Neural progenitor cell (in vitro differentiated cells): Measurements from ENCODE around the gene GFOD2. TPM values are rescaled to one million over a fixed set of nuclear protein-coding genes. Genes with fewer than 3 reads are reported as not detected.

Source experiments
- DNase-seq: peaks from one replicate; pipeline ENCODE4 v3.0.0-alpha.2; 2016; ENCODE audit warnings: low spot score
- H2AFZ ChIP-seq: fragments of 200-600 bp; sonication (generic); replicated peaks from 2 replicates; pipeline ENCODE4 v1.6.1; 2016; ENCODE audit warnings: antibody characterized with exemption
- H3F3A ChIP-seq: fragments of 200-600 bp; sonication (generic); 2 replicates; pipeline ENCODE4 v1.6.1; 2016; ENCODE audit warnings: antibody characterized with exemption, low read depth
- H3K27ac ChIP-seq: fragments of 200-600 bp; sonication (generic); 2 replicates; pipeline ENCODE4 v1.5.1; 2016; ENCODE audit warnings: mild to moderate bottlenecking
- H3K27me3 ChIP-seq: fragments of 200-600 bp; sonication (generic); 2 replicates; pipeline ENCODE4 v1.6.1; 2016; ENCODE audit warnings: mild to moderate bottlenecking, moderate library complexity
- H3K36me3 ChIP-seq: fragments of 200-600 bp; sonication (generic); 2 replicates; pipeline ENCODE4 v1.5.1; 2016
- H3K4me1 ChIP-seq: fragments of 200-600 bp; sonication (generic); 2 replicates; pipeline ENCODE4 v1.6.1; 2016; ENCODE audit warnings: mixed run types
- H3K4me2 ChIP-seq: fragments of 200-600 bp; sonication (generic); 2 replicates; pipeline ENCODE4 v1.6.1; 2016
- H3K4me3 ChIP-seq: fragments of 200-600 bp; sonication (generic); 2 replicates; pipeline ENCODE4 v1.5.1; 2016
- H3K79me2 ChIP-seq: fragments of 200-600 bp; sonication (generic); 2 replicates; pipeline ENCODE4 v1.6.1; 2016; ENCODE audit warnings: low read depth
- H3K9ac ChIP-seq: fragments of 200-600 bp; sonication (generic); 2 replicates; pipeline ENCODE4 v1.6.1; 2016
- H3K9me3 ChIP-seq: fragments of 200-600 bp; sonication (generic); 2 replicates; pipeline ENCODE4 v1.5.1; 2016; ENCODE audit warnings: low read depth
- H4K20me1 ChIP-seq: fragments of 200-600 bp; sonication (generic); 2 replicates; pipeline ENCODE4 v1.6.1; 2016; ENCODE audit warnings: low read depth
- H3K27ac Mint-ChIP-seq: 3 replicates; pipeline ENCODE4 v1.8.0; 2021; ENCODE audit warnings: mixed read lengths
- H3K27me3 Mint-ChIP-seq: 2 replicates; pipeline ENCODE4 v1.8.0; 2022; ENCODE audit warnings: low read depth, mild to moderate bottlenecking, inconsistent platforms, moderate library complexity, mixed read lengths; ENCODE audit not compliant: insufficient read depth
- H3K36me3 Mint-ChIP-seq: 3 replicates; pipeline ENCODE4 v1.8.0; 2021; ENCODE audit warnings: mixed read lengths
- H3K4me1 Mint-ChIP-seq: 3 replicates; pipeline ENCODE4 v1.8.0; 2021; ENCODE audit warnings: mixed read lengths
- H3K4me3 Mint-ChIP-seq: 3 replicates; pipeline ENCODE4 v1.8.0; 2021; ENCODE audit warnings: mild to moderate bottlenecking, moderate library complexity, mixed read lengths
- H3K9me3 Mint-ChIP-seq: 3 replicates; pipeline ENCODE4 v1.8.0; 2020; ENCODE audit warnings: mixed read lengths
- EZH2 ChIP-seq: fragments of 200-600 bp; sonication (generic); IDR thresholded peaks from 2 replicates; pipeline ENCODE4 v1.6.1; 2017; ENCODE audit warnings: antibody characterized with exemption, mild to moderate bottlenecking, moderate library complexity
- EZH2phosphoT487 ChIP-seq: fragments of 200-600 bp; sonication (generic); IDR thresholded peaks from 2 replicates; pipeline ENCODE4 v1.6.1; 2017; ENCODE audit warnings: antibody characterized with exemption
- total RNA-seq: library from RNA; depleted of rRNA; stranded (reverse); fragments of >200 nt; gene quantifications from 2 replicates; pipeline ENCODE4 v1.2.3, GENCODE V29; 2015; ENCODE audit warnings: low replicate concordance
- TF ChIP-seq, protein P1 (sequence below): fragments of 200-600 bp; sonication (generic); IDR thresholded peaks from 2 replicates; pipeline ENCODE4 v1.5.1; 2017; ENCODE audit warnings: antibody characterized with exemption, mild to moderate bottlenecking

Gene GFOD2
- total RNA-seq, 1 donor from 2014 or later, result 13.2 TPM

- Mint-ChIP-seq H3K9me3 (no peaks in the 10 kb centered on the region), H3K4me1 (peaks cover 31% of the 10 kb centered on the region), H3K27ac (peak overlapping the region; percentile 72), H3K36me3 (peaks cover 10% of the 10 kb centered on the region), H3K27me3 (peaks cover 7% of the 10 kb centered on the region), H3K4me3 (peak overlapping the region; percentile 45)
- TF ChIP-seq EZH2phosphoT487 (no peak), EZH2 (no peak)
- TF ChIP-seq, protein P1, sequence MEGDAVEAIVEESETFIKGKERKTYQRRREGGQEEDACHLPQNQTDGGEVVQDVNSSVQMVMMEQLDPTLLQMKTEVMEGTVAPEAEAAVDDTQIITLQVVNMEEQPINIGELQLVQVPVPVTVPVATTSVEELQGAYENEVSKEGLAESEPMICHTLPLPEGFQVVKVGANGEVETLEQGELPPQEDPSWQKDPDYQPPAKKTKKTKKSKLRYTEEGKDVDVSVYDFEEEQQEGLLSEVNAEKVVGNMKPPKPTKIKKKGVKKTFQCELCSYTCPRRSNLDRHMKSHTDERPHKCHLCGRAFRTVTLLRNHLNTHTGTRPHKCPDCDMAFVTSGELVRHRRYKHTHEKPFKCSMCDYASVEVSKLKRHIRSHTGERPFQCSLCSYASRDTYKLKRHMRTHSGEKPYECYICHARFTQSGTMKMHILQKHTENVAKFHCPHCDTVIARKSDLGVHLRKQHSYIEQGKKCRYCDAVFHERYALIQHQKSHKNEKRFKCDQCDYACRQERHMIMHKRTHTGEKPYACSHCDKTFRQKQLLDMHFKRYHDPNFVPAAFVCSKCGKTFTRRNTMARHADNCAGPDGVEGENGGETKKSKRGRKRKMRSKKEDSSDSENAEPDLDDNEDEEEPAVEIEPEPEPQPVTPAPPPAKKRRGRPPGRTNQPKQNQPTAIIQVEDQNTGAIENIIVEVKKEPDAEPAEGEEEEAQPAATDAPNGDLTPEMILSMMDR, result peak; percentile 15
- H3K4me2 ChIP-seq, result no peak overlapping the region
- no peak overlapping the region for H3K4me3 ChIP-seq
- H3K27me3 ChIP-seq, result peaks cover 5% of the 10 kb centered on the region
- no peaks in the 10 kb centered on the region for H3K36me3 ChIP-seq
- peaks cover 17% of the 10 kb centered on the region for H3F3A ChIP-seq
- DNase-seq, result no peak
- H3K9ac ChIP-seq, result no peak overlapping the region
- H2AFZ ChIP-seq, result no peak overlapping the region
- H4K20me1 ChIP-seq, result peaks cover 30% of the 10 kb centered on the region
- no peaks in the 10 kb centered on the region for H3K79me2 ChIP-seq
- H3K4me1 ChIP-seq, result peaks cover 13% of the 10 kb centered on the region
- H3K9me3 ChIP-seq, result no peaks in the 10 kb centered on the region
- H3K27ac ChIP-seq, result no peak overlapping the region
Observed at GRCh38 chr16:67668495-67669157, 50.5 kb downstream of the GFOD2 start.

GRCh38 chr16:67667817-67668494 lies 51.2 kb downstream of the GFOD2 start:
- Histone ChIP-seq H4K20me1 (peaks cover 37% of the 10 kb centered on the region), H3K4me3 (no peak overlapping the region), H3K27me3 (peaks cover 5% of the 10 kb centered on the region), H3K9me3 (no peaks in the 10 kb centered on the region), H3F3A (peaks cover 17% of the 10 kb centered on the region), H3K4me1 (peaks cover 13% of the 10 kb centered on the region), H3K4me2 (peak overlapping the region; percentile 91), H3K79me2 (no peaks in the 10 kb centered on the region), H3K27ac (no peak overlapping the region), H2AFZ (no peak overlapping the region), H3K9ac (no peak overlapping the region), H3K36me3 (no peaks in the 10 kb centered on the region)
- Mint-ChIP-seq H3K27me3 (peaks cover 7% of the 10 kb centered on the region), H3K27ac (no peak overlapping the region), H3K4me3 (peak overlapping the region; percentile 84), H3K9me3 (no peaks in the 10 kb centered on the region), H3K4me1 (peaks cover 29% of the 10 kb centered on the region), H3K36me3 (peaks cover 10% of the 10 kb centered on the region)
- peak; percentile 93 for DNase-seq
- TF ChIP-seq EZH2, result no peak
- no peak for TF ChIP-seq EZH2phosphoT487
- TF ChIP-seq, protein P1, result peak; percentile 67

DNA sequence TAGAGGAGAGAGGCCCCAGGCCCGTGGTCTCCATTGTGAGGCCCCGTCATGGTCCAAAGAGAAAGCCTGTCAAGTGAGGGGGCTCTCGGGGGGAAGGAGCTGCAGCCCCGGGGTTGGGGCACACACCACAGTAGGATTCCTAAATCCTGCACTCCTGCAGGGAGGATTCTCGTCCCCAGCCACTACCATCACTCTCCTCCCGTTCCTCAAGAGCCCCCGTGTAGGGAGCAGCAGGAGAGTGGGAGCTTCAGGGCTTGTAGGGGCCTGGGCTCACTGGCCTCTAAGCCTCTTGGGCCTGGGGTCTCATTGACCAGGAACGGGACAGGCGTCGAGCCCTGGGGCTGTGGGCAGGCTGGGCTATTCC lies 51.7 kb downstream of the GFOD2 start:
- Histone ChIP-seq H3K9me3 (no peaks in the 10 kb centered on the region), H3K4me3 (peak overlapping the region; percentile 90), H4K20me1 (peaks cover 42% of the 10 kb centered on the region), H3K27me3 (peaks cover 5% of the 10 kb centered on the region), H3K9ac (no peak overlapping the region), H3K4me1 (peaks cover 13% of the 10 kb centered on the region), H3K36me3 (no peaks in the 10 kb centered on the region), H3K79me2 (no peaks in the 10 kb centered on the region), H3K27ac (no peak overlapping the region), H3F3A (peaks cover 18% of the 10 kb centered on the region), H3K4me2 (peak overlapping the region; percentile 91), H2AFZ (no peak overlapping the region)
- no peak for DNase-seq
- H3K9me3 Mint-ChIP-seq, result no peaks in the 10 kb centered on the region
- peaks cover 7% of the 10 kb centered on the region for H3K27me3 Mint-ChIP-seq
- no peak for TF ChIP-seq EZH2
- no peak for TF ChIP-seq EZH2phosphoT487
- TF ChIP-seq, protein P1, result no peak
- H3K4me1 Mint-ChIP-seq, result peaks cover 27% of the 10 kb centered on the region
- no peak overlapping the region for H3K27ac Mint-ChIP-seq
- peaks cover 10% of the 10 kb centered on the region for H3K36me3 Mint-ChIP-seq
- peak overlapping the region; percentile 84 for H3K4me3 Mint-ChIP-seq
